Peyer's patch (tissue), 4 donors: ENCODE measurements around the gene PRR18. TPM values are rescaled to one million over a fixed set of nuclear protein-coding genes. Genes with fewer than 3 reads are reported as not detected.

Experiments used
- DNase-seq, 3 donors: peaks; one replicate each; pipeline ENCODE4 v3.0.0-alpha.2; 2017 to 2019
- H3K27ac ChIP-seq, 4 donors: fragments of 200-600 bp; sonication (generic); one replicate each; pipeline ENCODE4 v1.5.1; 2016 to 2019
- H3K27me3 ChIP-seq, 2 donors: fragments of 200-600 bp; sonication (generic); one replicate each; pipeline ENCODE4 v1.5.1; 2019
- H3K36me3 ChIP-seq, 3 donors: fragments of 200-600 bp; sonication (generic); one replicate each; pipeline ENCODE4 v1.5.1; 2016 to 2019
- H3K4me1 ChIP-seq, 4 donors: fragments of 200-600 bp; sonication (generic); one replicate each; pipeline ENCODE4 v1.5.1; 2016 to 2019
- H3K4me3 ChIP-seq, 4 donors: fragments of 200-600 bp; sonication (generic); 1 replicate in 3 of 4; 2 replicates in 1 of 4; pipeline ENCODE4 v1.5.1; 2016 to 2019; ENCODE audit warnings: mild to moderate bottlenecking in 1 of 4
- H3K9me3 ChIP-seq, 4 donors: fragments of 200-600 bp; sonication (generic); one replicate each; pipeline ENCODE4 v1.5.1; 2016 to 2019; ENCODE audit warnings: mild to moderate bottlenecking in 1 of 4
- POLR2A ChIP-seq, 2 donors: fragments of 450-650 bp; IDR thresholded peaks; one replicate each; pipeline ENCODE4 v1.5.1; 2017; ENCODE audit warnings: antibody characterized with exemption in 2 of 2, mild to moderate bottlenecking in 2 of 2, moderate library complexity in 2 of 2
- total RNA-seq, 4 donors: library from RNA; depleted of rRNA; stranded (reverse); fragments of >200 nt; gene quantifications; one replicate each; pipeline ENCODE4 v1.1.0, GENCODE V29; 2016
- TF ChIP-seq, protein P1 (sequence below), 6 experiments: fragments of 450-650 bp in 4 of 6; fragments of 200-600 bp in 2 of 6; sonication (generic) in 1 of 6; IDR thresholded peaks; one replicate each; pipeline ENCODE4 v1.5.1; 2017 to 2019; ENCODE audit warnings: antibody characterized with exemption in 6 of 6, mild to moderate bottlenecking in 3 of 6, moderate library complexity in 1 of 6

Gene PRR18
- total RNA-seq, 4 donors from 2014 or later, result not detected

DNA sequence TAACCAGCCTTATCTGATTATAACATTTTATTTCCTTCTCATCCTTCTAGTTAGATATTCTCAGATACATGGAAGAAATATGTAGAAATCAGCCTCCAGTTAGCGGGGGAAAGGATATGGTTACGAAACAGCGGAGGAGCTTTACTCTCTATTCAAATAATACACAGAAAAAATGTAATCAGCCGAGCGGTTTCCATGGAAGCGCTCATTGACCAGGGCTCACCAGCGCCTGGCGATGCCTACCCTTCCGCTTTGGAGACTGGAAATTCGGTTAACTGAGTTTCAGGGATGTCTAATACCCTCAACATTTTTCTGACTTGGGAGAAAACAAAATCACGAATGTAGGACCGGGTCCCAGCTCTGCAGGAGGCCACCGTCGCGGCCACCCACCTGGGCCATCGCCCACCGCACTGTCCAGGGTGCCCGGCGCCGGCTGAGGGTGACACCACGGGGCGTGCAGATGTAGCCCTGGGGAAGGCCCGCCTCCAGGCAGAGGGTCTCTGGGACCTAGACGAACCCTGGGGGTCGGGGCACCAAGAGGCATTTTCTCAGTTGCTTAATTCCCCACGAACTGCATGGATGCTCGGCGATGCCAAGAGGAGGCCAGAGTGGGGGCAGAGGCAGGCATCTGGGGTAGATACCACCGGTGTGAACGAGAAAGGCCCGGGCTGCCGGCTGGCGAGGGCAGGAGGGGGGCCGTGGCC, 1.7 kb downstream of the PRR18 start:
- H3K4me3 ChIP-seq, result peak overlapping the region in 2 of 4 donors; percentile 51 to 53

DNA sequence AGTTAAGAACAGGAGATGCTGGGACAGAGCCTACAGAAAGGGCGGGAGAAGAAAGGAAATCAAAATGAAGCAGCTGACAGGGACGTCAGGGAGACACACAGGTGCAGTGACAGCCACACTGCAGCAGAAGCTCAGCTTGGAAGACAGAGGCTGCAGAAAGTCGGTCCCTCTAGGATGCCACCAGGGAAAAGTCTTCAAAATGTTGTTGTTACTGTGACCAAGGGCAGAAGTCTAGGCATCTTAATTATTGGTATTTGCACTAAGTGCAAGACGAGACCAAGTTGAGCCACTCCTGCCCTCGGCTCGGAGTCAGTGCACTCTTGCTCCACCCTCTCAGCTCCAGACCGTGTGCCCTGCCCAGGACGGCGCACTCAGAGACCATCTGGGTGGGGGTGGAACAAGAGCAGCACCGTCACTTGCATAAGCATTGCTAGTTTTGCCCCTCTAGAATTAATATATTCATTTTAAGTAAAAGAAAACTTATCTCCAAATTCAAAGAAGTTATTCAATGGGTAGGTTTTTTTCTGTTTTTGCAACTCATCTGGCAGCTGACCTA, 2.6 kb downstream of the PRR18 start:
- TF ChIP-seq, protein P1, sequence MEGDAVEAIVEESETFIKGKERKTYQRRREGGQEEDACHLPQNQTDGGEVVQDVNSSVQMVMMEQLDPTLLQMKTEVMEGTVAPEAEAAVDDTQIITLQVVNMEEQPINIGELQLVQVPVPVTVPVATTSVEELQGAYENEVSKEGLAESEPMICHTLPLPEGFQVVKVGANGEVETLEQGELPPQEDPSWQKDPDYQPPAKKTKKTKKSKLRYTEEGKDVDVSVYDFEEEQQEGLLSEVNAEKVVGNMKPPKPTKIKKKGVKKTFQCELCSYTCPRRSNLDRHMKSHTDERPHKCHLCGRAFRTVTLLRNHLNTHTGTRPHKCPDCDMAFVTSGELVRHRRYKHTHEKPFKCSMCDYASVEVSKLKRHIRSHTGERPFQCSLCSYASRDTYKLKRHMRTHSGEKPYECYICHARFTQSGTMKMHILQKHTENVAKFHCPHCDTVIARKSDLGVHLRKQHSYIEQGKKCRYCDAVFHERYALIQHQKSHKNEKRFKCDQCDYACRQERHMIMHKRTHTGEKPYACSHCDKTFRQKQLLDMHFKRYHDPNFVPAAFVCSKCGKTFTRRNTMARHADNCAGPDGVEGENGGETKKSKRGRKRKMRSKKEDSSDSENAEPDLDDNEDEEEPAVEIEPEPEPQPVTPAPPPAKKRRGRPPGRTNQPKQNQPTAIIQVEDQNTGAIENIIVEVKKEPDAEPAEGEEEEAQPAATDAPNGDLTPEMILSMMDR (IDR thresholded peaks at IDR 0.05), result no peak
- no peak for TF ChIP-seq POLR2A (IDR thresholded peaks at IDR 0.05)
- no peak overlapping the region for H3K4me3 ChIP-seq
- H3K27me3 ChIP-seq, result peaks cover 4 to 22% of the 10 kb centered on the region in 2 donors
- H3K36me3 ChIP-seq, result no peaks in the 10 kb centered on the region
- no peak for DNase-seq
- H3K27ac ChIP-seq, result no peak overlapping the region
- H3K4me1 ChIP-seq, result peaks cover 0 to 21% (median 13%) of the 10 kb centered on the region in 4 donors
- H3K9me3 ChIP-seq, result no peaks in the 10 kb centered on the region

More for the DNA sequence above, 1.7 kb downstream of the PRR18 start:
- no peak for DNase-seq
- Histone ChIP-seq H3K27me3 (peaks cover 4 to 22% of the 10 kb centered on the region in 2 donors), H3K36me3 (no peaks in the 10 kb centered on the region), H3K27ac (no peak overlapping the region), H3K4me1 (peaks cover 0 to 21% (median 13%) of the 10 kb centered on the region in 4 donors), H3K9me3 (no peaks in the 10 kb centered on the region)
- TF ChIP-seq, protein P1 (IDR thresholded peaks at IDR 0.05), result no peak
- no peak for TF ChIP-seq POLR2A (IDR thresholded peaks at IDR 0.05)

DNA sequence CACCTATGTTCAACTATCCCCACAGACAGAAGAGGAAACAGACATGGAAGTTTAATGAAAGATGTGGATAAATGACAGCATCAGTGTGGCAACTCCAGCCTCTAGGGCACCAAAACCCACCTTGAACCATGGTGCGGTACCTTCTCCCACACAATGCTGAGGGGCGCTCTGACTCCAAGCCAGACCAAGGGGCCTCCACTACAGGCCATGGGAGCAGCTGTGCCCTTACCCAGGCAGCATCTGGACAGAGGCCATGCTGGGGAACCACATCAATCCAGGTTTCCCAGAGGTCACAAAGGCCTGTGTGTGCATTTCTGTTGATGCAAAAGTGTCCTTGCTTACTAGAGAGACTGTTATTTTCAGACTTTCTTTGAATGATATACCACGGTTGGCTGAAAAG, 4.1 kb downstream of the PRR18 start:
- H3K9me3 ChIP-seq, result no peaks in the 10 kb centered on the region
- DNase-seq, result no peak
- TF ChIP-seq POLR2A (IDR thresholded peaks at IDR 0.05), result no peak
- TF ChIP-seq, protein P1 (IDR thresholded peaks at IDR 0.05), result no peak
- H3K4me1 ChIP-seq, result peaks cover 0 to 21% (median 13%) of the 10 kb centered on the region in 4 donors
- H3K27me3 ChIP-seq, result peaks cover 4 to 22% of the 10 kb centered on the region in 2 donors
- no peaks in the 10 kb centered on the region for H3K36me3 ChIP-seq
- H3K27ac ChIP-seq, result no peak overlapping the region
- H3K4me3 ChIP-seq, result no peak overlapping the region

DNA sequence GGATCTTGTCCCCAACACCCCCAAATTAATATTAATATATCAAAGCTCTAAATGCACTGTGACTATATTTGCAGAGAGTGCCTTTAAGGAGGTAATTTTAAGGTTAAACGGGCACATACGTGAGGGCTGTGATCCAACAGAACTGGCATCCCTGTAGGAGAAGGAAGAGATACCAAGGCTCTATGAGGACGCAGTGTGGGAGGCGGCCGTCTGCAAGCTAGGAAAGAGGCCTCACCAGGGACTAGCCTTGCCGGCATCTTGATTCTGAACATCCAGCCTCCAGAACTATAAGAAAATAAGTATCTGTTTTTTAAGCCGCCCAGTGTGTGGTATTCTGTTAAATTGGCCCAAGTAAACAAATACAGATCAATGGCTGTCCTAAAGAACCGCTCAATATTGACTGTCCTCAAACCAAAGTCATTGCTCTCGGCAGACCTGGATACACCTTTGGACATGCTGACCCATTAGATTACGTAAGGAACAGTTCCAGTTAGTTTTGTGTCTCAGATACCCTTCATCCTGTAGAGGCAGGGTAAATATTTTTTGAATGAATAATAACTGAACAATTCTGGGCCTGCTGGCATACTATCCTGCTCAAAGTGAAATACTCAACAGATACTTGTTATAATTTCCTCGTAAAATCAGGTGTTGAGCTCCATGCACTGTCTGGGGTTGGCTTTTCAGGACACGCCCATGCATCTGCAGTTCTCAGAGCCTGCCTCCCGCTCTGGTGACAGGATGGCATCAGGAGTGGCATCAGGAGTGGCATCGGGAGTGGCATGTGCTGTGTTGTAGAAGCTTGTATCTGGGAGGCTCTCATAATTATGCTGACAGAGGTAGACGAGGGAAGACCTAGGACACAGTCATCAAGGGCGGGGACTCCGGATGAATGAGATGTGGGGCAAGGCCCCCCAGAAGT, 6.3 kb downstream of the PRR18 start:
- Histone ChIP-seq H3K27ac (no peak overlapping the region), H3K36me3 (no peaks in the 10 kb centered on the region), H3K9me3 (no peaks in the 10 kb centered on the region), H3K4me3 (no peak overlapping the region), H3K27me3 (peaks cover 4 to 6% of the 10 kb centered on the region in 2 donors), H3K4me1 (peaks cover 0 to 4% (median 0%) of the 10 kb centered on the region in 4 donors)
- no peak for TF ChIP-seq POLR2A (IDR thresholded peaks at IDR 0.05)
- TF ChIP-seq, protein P1 (IDR thresholded peaks at IDR 0.05), result no peak
- DNase-seq, result no peak

DNA sequence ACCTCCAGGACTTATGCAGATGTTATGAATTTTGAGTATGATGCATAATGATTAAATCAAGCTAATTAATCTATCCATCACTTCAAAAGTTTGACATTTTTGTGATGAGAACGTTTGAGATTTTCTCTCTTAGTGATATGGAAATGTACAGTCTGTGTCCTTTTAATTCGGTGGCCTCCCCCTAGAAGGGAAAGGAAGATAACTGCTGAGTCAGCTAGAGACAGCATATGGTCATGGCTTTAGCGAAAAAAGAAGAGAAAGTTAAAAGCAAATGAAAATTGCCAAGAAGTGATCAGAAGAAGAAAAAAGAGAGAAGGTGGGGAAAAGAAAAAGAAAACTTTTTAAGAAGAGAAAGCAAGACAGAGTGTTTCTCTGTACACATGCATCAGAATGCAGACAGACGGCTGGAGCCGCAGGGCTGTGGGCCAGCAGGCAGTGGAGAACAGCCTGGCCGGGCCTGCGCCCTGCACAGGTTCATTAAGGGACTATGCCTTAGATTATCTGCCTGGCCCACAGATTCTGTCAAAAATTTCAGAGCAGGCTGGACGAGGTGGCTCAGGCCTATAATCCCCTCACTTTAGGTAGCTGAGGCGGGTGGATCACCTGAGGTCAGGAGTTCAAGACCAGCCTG, 7.7 kb downstream of the PRR18 start:
- no peaks in the 10 kb centered on the region for H3K27me3 ChIP-seq
- H3K4me3 ChIP-seq, result no peak overlapping the region
- DNase-seq, result no peak
- no peaks in the 10 kb centered on the region for H3K4me1 ChIP-seq
- H3K36me3 ChIP-seq, result no peaks in the 10 kb centered on the region
- TF ChIP-seq, protein P1 (IDR thresholded peaks at IDR 0.05), result no peak
- no peak for TF ChIP-seq POLR2A (IDR thresholded peaks at IDR 0.05)
- no peaks in the 10 kb centered on the region for H3K9me3 ChIP-seq
- no peak overlapping the region for H3K27ac ChIP-seq
